ENCODE data around the gene CAMK2A. TPM values are rescaled to one million over a fixed set of nuclear protein-coding genes. Genes with fewer than 3 reads are reported as not detected.

Gene CAMK2A
- total RNA-seq, 1 experiment from 2014 or later = 0.33 TPM

GRCh38 chr5:150285114-150285513 lies 4.5 kb downstream of the CAMK2A start:
- Histone ChIP-seq H3K14ac (ENCODE audit: insufficient read depth, low read length) (no peak overlapping the region), H2BK20ac (ENCODE audit: low read depth, low read length, poor library complexity, severe bottlenecking) (no peak overlapping the region), H3T11ph (ENCODE audit: low read length) (no peak overlapping the region), H4K8ac (replicated peaks; ENCODE audit: insufficient read length, low read depth, low read length) (no peak overlapping the region), H3K27me3 (ENCODE audit: insufficient read depth, low read length) (no peaks in the 10 kb centered on the region), H3K79me1 (ENCODE audit: insufficient read depth, low read depth, low read length, poor library complexity, severe bottlenecking) (no peaks in the 10 kb centered on the region), H4K5ac (ENCODE audit: insufficient read length, low read depth, low read length) (no peak overlapping the region), H3K79me2 (ENCODE audit: insufficient read depth, low read length) (no peaks in the 10 kb centered on the region), H3K4ac (ENCODE audit: low read depth, low read length) (no peak overlapping the region), H3K9me3 (ENCODE audit: control insufficient read depth, low read depth, low read length) (no peaks in the 10 kb centered on the region), H3K4me1 (ENCODE audit: insufficient read depth, low read length) (no peaks in the 10 kb centered on the region), H4K91ac (ENCODE audit: insufficient read length, low read depth, low read length) (no peak overlapping the region), H2AK5ac (ENCODE audit: insufficient read length, low read length) (no peak overlapping the region), H2AFZ (ENCODE audit: low read length) (no peak overlapping the region), H2BK12ac (ENCODE audit: insufficient read length, low read depth, low read length) (no peak overlapping the region), H2BK120ac (ENCODE audit: low read depth, low read length, poor library complexity, severe bottlenecking) (no peak overlapping the region), H3K18ac (ENCODE audit: insufficient read length, low read depth, low read length) (no peak overlapping the region), H3K56ac (ENCODE audit: insufficient read length, low read depth, low read length) (no peak overlapping the region), H3K9ac (ENCODE audit: extremely low read depth, insufficient read length, low read length) (no peak overlapping the region), H3K4me2 (ENCODE audit: insufficient read depth, insufficient read length, low read length) (no peak overlapping the region), H4K20me1 (ENCODE audit: control insufficient read depth, insufficient read depth, insufficient read length) (no peaks in the 10 kb centered on the region), H3K23ac (ENCODE audit: insufficient read length, low read depth, low read length) (no peak overlapping the region), H2BK5ac (ENCODE audit: insufficient read length, low read length) (no peak overlapping the region), H3K23me2 (ENCODE audit: insufficient read length, low read depth, low read length, poor library complexity, severe bottlenecking) (no peaks in the 10 kb centered on the region), H2BK15ac (ENCODE audit: low read depth, low read length) (no peak overlapping the region), H3K27ac (ENCODE audit: insufficient read length, low read depth, low read length) (no peak overlapping the region)
- TF ChIP-seq CTCF (conservative IDR thresholded peaks at IDR 0.05) = no peak
- Mint-ChIP-seq H3K4me3 (no peak overlapping the region), H3K27me3 (ENCODE audit: low read depth) (peaks cover 21% of the 10 kb centered on the region), H3K9me3 (no peaks in the 10 kb centered on the region), H3K36me3 (ENCODE audit: insufficient read depth in 1 of 3, low read depth in 3 of 3) (no peaks in the 10 kb centered on the region), H3K27ac (no peak overlapping the region), H3K4me1 (peaks cover 14 to 20% of the 10 kb centered on the region in 2 experiments)
- no CpG with 5 or more reads among the region's 7 CpGs for WGBS (ENCODE audit: extremely low coverage, insufficient read length, low lambda C conversion rate)
- no peak for DNase-seq

All from H9 (cell line).